GF-D8 (cell line): ENCODE data around the gene FRMPD4.
"Not testable (repeated sequence)": the region's sequence is repeated elsewhere in the genome, so short reads cannot be mapped to it uniquely, and the experiment has no call there.

Experiments used
- DNase-seq: peaks from one replicate; lab custom pipeline; 2025; lab: John Stamatoyannopoulos, UW

The FRMPD4 gene

DNA sequence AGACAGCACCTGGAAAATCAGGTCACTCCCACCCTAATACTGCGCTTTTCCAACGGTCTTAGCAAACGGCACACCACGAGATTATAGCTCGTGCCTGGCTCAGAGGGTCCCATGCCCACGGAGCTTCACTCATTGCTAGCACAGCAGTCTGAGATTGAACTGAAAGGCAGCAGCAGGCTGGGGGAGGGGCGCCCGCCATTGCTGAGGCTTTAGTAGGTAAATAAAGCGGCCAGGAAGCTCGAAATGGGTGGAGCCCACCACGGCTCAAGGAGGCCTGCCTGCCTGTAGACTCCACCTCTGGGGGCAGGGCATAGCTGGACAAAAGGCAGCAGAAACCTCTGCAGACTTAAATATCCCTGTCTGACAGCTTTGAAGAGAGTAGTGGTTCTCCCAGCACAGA is 399.8 kb downstream of the FRMPD4 start:
- not testable (repeated sequence) for DNase-seq

DNA sequence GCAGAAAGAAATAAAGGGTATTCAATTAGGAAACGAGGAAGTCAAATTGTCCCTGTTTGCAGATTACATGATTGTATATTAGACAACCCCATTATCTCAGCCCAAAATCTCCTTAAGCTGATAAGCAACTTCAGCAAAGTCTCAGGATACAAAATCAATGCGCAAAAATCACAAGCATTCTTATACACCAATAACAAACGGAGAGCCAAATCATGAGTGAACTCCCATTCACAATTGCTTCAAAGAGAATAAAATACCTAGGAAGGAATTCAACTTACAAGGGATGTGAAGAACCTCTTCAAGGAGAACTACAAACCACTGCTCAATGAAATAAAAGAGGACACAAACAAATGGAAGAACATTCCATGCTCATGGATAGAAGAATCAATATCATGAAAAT is 404.0 kb downstream of the FRMPD4 start:
- DNase-seq: not testable (repeated sequence)

DNA sequence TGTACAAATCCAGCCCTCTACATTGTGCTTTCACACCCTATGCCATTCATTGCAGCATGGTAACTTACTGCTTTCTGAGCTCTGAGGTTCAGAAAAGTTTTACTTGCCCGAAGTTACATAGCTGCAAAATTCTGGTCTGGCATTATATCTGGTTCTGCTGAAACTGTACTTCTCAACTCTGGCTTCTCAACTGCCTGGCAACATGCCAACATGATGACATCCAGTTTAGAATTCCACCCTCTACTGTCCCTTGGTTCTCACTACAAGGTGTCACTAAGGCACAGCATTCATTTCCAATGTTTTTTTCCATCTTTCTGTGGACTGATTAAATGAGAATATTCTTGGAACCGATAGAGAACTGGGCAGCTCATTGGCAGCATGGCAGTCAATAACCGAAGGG is 410.1 kb downstream of the FRMPD4 start:
- no peak for DNase-seq

DNA sequence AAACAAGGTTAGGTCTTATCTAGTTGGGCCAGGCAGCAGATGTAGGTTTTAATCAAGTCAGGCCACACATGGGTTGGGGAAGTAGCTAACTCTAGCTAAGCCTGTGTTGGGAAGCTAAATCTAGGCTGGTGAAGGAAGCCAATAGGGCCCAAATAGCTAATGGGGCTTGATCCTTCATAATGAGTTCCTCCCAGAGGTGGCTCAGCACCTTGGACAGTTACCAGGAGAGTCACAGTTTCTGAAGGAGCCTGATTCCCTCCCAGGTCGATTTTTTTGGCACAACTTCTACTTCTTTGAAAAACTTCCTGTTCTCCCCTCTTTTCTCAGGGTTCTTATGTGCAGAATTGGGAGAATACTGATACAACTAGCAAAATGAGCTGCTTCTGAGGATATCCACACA is 410.5 kb downstream of the FRMPD4 start:
- no peak for DNase-seq

DNA sequence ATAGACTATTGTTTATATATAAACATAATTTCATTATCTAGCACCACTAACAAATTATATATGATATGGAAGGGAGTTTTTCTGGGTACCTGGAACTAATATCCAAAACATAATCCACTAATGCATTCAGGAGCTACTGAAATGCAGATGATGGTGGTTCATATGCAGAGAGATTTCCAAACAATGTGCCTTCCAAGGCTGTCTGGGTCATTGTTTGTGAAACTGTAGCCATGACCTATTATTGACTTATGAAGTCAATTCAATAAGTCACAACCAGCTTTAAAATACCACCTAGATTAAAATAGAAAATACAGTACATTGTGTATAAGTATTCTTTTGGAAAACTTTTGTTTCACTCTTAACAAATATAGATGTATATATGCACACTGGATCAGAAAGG is 415.9 kb downstream of the FRMPD4 start:
- no peak for DNase-seq

DNA sequence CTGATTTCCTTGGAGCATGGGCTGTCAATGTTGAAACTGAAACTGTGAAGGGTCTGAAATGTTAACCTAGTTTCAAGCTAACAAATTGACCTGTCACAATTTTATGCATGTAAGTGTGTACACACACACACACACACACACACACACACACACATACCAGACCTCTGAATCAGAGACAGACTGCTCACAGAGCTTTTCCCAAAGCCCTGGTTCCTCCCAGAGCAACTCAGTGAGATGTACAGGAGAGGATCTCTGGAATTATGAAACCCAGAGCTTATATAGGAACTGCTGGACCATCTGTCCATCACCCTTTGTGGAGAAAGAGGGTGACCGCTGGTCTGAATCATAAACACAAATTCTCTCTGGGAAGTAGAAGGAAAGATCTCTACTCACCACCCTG is 424.8 kb downstream of the FRMPD4 start:
- DNase-seq: no peak

DNA sequence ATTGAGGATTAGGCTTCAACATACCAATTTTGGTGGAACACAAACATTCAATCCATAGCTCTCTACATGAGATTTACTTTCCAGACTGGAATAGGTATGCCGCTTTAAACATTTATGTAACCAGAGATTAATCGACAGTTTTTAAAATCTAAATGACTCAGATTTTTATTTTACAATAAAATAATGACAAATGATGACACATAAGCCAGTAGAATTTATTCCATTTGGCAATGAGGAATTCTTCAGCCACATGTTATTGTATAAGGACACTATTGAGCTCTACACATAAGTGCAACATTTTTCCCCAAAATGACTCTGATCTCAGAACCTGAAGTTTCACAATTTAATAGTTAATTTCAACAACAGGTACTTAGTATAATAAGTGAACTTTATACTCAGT is 425.9 kb downstream of the FRMPD4 start:
- no peak for DNase-seq

DNA sequence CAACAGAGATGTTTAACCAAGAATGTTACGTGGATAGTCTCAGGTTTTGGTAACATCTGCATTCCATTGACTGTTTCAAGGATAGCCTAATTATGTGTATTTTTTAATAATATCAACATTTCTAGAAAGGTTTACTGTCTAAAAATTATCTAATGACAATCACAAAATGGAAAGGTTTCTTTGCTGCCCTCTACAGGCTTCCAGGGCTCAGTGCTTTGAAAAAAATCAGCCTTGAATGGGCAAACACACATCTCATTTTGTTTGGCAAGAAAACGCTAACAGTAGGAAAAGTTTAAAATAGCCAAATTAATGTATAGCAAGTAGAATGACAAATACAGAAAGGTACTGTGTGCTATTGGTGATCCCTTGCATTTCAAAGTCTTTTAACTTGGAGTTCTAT is 429.6 kb downstream of the FRMPD4 start:
- DNase-seq: no peak

DNA sequence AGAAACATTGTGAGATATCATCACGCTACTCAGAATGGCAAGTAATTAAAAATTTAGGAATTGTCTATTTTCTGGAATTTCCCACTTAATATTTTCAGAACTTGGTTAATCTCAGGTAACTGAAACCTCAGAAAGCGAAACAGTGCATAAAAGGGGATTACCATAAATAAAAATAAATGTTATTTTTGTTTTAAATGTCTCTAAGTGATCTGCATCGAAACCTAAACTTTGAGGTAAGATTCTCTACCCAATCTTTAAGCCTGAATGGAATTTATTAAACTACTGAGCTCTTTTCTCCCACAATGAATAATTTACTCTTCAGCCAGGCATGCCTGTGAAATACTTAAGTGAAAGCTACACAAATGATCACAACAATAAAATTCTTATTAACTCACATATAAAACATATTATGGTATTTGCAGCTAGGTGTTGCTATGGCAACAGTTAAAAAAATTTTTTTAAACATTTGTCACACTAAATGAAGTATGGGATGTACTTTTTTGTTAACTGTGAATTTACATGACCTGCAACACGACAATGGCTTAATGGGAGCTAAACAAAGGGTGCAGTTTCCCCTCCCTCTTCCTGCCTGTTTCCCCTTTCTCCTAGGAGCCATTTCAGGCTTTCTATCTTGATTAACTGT is 432.7 kb downstream of the FRMPD4 start:
- no peak for DNase-seq

DNA sequence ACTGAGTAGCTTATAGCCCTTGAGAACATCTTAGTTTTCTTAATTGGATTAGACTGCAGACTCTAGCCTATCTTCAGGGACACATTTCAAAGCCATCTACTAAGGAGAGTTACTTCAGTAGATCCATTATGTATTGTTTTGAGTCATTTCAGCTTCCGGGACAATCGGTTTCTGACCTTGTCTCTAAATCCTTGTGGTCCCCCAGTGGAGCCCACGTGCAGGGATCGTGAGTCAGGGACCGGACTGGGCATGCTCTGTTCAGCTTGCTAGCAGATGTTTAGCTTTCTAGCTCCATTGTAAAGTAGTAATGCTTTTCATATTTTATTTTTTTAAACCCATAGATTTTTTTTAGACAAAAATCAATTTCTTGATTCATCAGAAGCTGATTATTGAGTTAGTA is 441.0 kb downstream of the FRMPD4 start:
- DNase-seq: no peak

DNA sequence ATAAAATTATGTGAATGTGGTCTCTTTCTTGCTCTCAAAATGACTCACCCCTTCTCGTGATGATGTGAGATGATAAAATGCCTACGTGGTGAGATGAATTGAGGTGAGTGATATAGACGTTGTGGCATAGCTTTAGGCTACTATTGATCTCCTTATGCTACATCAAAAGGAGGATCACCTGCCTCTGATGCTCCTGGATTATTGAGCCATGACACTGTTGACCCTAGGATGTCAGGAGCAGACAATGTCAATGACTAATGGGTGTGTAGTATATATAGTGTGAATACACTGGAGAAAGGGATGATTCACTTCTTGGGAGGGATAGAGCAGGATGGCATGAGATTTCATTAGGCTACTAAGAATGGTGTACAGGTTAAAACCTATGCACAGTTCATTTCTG is 442.3 kb downstream of the FRMPD4 start:
- DNase-seq: no peak

DNA sequence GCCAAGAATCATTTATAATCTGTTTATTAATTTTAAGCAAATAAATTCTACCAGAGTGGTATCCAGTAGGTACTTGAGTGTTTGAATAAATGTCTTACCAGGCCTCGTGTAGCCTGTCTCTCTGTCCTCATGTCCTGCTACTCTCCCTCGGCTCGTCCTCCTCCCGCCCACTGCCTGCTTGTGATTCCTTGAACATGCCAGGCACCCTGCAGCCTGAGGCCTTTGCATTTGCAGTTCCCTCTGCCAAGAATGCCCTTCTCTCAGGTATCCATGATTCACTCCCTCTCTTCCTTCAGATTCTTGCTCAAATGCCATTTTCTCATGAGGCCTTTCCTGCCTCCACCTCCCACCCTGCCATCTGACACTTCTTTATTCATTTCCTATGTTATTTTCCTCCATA is 443.3 kb downstream of the FRMPD4 start:
- DNase-seq: no peak

DNA sequence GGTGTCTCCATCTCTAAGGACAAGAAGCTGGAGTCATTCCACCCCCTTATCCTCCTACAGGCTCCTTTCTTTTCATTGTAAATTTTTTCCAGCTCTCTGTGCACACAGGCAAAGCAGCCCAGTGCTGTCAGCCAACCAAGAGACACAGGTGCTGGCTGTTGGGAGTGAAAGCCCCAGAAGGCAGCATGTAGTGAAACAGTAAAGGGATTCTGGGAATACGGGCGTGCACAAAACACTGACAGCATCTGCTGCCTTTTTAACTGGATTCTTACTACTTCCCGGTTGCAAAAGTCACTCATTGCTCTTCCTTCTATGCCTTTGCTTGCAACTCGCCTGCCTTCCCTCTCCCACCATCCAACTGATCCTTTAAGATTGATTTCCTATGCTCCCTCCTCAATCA is 444.4 kb downstream of the FRMPD4 start:
- DNase-seq: no peak

DNA sequence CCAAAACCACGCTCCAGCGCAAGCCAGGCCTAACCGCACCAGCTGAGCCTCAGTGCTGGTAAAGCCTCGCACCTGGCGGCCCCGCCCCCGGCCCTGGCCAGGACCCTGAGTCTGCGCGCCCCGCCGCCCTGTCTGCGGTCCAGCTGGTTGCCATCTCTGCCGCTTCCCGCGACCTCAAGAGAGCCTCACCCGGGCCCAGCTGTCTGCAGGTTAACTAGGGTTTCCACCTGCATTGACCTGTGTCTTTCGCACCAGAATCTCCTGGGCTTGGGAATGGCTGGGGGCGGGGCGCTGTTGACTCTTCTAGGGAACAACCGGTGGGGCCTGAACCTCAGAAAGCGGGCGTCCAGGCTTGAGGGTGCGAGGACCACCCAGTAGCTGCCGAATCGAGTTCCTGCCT is 445.3 kb downstream of the FRMPD4 start:
- DNase-seq: no peak

DNA sequence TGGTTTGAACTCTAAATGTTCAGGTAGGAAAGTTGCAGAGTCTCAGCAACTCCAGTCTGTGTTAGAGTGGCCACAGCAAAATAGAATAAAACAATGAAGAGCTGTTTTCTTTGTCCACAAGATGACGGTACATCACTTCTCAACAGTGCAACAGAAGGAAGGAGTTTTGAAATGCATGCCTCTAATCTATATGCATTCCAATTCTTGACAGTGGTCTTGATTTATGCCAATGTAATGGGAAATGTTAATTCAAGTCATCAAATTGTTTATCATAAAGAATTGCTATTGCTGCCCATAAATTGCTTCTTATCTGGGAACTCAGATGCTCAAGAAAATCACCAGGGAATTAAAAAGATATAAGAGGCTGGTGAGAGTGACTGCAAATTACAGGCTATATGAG is 457.4 kb downstream of the FRMPD4 start:
- DNase-seq: no peak

DNA sequence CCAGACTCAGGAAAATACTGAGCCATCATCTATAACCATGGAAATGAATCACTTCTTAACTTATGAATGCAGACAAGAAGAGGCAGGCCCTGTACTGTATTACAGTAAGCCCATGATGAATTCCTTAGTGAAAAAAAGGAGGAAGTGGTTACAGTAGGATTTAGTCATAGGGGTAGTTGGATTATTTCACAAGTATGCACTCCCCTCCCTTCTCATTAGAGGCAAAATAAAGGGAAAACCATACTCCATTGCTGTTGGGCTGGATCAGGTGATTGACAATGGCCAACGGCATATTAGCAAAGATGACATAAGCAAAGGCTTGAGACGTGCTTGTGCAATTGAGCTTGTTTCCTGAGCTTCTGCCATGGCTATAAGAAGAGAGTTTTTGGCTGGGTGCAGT is 471.8 kb downstream of the FRMPD4 start:
- no peak for DNase-seq

DNA sequence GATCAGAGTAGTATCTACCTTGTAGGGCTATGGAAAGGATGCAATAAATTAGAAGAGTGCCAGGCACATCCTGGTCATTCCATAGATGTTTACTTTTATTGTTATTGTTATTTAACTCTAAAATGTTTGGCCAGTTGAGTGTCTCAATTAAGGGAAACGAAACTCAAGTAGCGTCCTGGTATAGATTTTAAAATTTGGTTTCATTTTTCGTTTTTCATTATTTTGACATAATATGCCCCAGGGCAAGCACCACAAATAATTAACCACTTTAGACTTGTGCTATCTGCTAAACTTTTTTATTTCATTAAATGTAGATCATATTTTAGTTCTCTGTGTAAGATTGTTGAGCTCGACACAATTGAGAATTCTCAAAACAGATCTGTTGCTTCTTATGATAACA is 473.2 kb downstream of the FRMPD4 start:
- DNase-seq: no peak

DNA sequence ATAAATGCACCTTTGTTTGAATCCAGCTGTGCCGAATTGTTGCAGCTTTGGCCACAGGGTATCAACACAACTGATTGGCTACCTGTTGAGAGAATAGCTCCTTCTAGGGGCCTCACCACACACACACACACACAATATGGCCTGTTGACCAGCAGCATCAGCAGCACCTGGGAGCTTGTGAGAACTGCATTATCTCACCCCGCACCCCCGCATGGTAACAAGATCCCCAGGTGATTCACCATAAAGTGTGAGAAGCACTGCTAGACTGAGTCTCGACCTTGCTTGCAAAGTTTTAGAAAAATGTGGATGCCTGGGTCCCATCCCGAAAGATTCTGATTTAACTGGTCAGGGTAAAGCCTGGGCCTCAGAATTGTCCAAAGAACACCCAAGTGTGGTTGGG is 476.0 kb downstream of the FRMPD4 start:
- no peak for DNase-seq

DNA sequence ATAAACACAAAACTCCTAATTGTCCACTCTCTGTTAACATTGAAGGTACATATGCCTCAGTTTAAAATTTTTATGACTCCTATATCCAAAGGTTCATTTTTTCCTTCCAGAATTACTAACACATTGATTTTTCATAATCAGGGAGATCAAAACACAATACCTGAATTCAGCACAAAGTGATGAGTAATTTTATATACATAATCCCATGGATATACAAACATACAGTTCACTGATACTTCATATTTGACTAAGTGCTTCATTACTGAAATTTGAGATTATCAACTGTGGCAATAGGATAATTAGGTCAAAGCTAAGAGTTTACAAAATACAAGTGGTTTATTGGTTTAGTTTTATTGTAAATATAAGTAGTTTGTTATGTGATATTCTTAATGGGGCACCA is 476.8 kb downstream of the FRMPD4 start:
- DNase-seq: no peak

DNA sequence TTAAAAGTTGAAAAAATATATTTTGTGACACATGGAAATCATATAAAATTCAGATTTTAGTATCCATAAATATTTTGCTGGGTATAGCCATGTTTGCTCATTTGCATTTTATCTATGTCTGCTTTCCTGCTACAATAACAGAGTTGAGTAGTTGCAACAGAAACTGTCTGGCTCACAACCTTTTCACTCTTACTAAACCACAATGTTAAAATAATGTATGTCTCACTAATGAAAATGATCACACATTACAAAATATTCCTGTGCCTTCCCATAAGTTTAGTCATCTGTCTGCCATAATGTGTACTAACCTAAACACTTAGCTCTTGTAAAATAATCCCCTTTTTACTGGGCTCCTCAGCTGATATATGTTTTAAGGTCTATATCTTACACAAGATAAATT is 479.0 kb downstream of the FRMPD4 start:
- DNase-seq: no peak

DNA sequence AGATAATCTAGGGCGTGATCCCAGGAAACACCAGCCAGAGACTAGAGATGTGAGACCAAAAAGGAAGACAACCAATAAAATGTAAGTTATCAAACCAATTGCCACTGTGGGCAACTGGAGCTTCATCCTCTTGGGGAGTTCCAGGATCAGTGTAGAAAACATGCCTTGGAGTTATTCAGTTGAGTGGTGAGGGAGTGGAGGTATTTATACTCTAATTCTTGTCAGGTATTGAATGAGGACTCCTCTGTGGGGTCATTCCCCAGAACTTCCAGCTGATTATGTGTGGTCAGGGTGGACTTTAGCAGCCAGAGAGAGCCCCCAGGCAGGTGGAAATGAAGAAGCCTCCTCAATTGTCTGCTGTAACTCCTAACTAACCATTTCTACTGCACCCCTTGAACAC is 509.0 kb downstream of the FRMPD4 start:
- DNase-seq: no peak

DNA sequence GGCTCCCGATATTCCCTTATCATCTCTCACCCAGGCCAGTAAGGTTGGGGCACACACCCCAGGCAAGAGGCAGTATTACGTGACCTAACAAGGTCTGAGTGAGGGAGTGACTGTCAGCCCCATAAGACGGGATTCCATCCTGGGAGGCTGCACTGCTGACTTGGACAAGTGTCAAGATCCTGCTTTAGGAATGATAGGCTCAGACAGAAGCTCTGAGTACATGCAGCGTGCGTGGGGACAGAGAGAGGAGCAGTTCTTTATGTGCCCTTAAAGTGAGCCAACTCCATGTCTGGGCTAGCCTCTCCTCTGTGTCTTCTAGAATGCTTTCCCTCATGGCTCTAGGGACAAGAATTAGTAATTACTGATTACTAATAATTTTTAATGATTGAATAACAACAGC is 510.7 kb downstream of the FRMPD4 start:
- no peak for DNase-seq

DNA sequence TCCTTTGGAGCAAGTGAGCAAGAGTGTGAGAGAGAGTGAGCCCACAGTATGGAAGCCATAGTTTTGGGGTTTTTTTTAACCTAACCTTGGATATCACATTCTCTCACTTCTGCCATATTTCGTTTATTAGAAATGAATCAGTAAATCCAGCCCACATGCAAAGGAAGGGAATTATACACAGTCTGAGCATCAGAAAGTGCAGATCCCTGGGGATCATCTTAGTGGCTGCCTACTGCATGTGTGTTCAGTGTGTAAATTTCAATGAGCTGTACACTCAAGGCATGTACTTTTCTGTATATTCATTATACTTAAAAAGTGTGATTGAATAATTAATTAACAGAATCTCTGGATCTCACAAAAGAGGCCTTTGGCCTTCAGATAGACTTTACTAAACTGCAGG is 519.2 kb downstream of the FRMPD4 start:
- DNase-seq: no peak

DNA sequence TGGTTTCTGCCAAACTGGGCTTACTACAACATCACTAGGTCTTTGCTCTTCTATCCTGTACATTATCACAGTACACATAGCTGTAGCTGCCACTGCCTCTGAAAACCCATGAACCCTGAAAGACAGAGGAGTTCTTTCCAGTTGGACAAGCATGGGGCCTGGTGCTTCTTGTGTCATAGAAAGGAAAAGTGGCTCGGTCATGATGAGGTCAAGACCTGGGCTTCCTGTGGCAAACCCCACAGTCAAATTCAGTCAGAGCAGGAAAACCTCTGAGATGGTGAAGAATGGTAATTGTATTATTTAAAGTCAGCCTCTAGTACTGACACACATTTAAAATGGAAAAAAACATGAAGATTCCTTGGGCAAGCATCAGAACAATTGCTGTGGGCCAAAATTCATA is 519.6 kb downstream of the FRMPD4 start:
- DNase-seq: no peak

DNA sequence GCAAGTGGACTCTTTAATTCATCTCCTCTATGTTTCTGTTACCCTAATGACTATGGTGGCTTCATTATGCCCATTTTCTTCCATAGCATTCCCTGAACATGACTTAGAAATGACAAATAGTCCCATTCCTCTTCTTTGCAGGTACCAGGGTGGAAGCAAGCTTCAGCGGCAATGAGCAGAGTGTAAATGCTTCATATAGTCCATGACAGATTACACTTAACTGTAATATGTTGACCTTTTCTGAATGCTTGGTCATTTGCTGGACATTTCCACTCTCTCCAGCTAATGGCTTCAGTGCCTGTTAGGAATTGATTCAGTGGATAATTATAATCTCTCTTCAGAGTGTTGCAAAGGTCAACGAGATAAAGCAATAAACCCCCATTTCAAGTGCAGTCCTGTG is 523.2 kb downstream of the FRMPD4 start:
- no peak for DNase-seq
